Vagina (tissue), 2 donors: ENCODE data around the gene STK16. TPM values are rescaled to one million over a fixed set of nuclear protein-coding genes. Genes with fewer than 3 reads are reported as not detected.

Experiments
- DNase-seq, 2 donors: peaks; one replicate each; pipeline ENCODE4 v3.0.0-alpha.2; 2017; ENCODE audit errors: extremely low spot score in 2 of 2
- H3K27ac ChIP-seq: fragments of 200-600 bp; sonication (generic); one replicate; pipeline ENCODE4 v1.5.1; 2019
- H3K27me3 ChIP-seq: fragments of 200-600 bp; sonication (generic); one replicate; pipeline ENCODE4 v1.5.1; 2019
- H3K36me3 ChIP-seq, 2 donors: fragments of 200-600 bp; sonication (generic); one replicate each; pipeline ENCODE4 v1.5.1; 2017 to 2019
- H3K4me1 ChIP-seq: fragments of 200-600 bp; sonication (generic); one replicate; pipeline ENCODE4 v1.5.1; 2019
- H3K4me3 ChIP-seq, 2 donors: fragments of 200-600 bp; sonication (generic); 1 replicate in 1 of 2; 2 replicates in 1 of 2; pipeline ENCODE4 v1.5.1; 2016 to 2019
- H3K9me3 ChIP-seq: fragments of 200-600 bp; sonication (generic); one replicate; pipeline ENCODE4 v1.5.1; 2019
- POLR2A ChIP-seq, 2 donors: fragments of 450-650 bp; IDR thresholded peaks; one replicate each; pipeline ENCODE4 v1.6.1; 2017; ENCODE audit warnings: antibody characterized with exemption in 2 of 2, mild to moderate bottlenecking in 2 of 2, moderate library complexity in 2 of 2
- POLR2AphosphoS5 ChIP-seq, 2 donors: sonication (generic); formaldehyde crosslinking; IDR thresholded peaks; one replicate each; pipeline ENCODE4 v1.9.0; 2017; ENCODE audit warnings: antibody characterized with exemption in 2 of 2, mild to moderate bottlenecking in 2 of 2, low read depth in 1 of 2; ENCODE audit not compliant: insufficient read depth in 1 of 2
- intact Hi-C: fragments of 100-400 bp; cut with DNase I; formaldehyde crosslinking; loops from one replicate; pipeline ENCODE4 v1.15.1; 2023
- total RNA-seq: library from RNA; depleted of rRNA; stranded (reverse); fragments of >200 nt; gene quantifications from one replicate; pipeline ENCODE4 v1.2.3, GENCODE V29; 2016
- TF ChIP-seq, protein P1 (sequence below), 3 experiments: fragments of 450-650 bp in 2 of 3; fragments of 200-600 bp in 1 of 3; sonication (generic) in 1 of 3; IDR thresholded peaks; one replicate each; pipeline ENCODE4 v1.5.1; 2017 to 2019; ENCODE audit warnings: antibody characterized with exemption in 3 of 3, mild to moderate bottlenecking in 2 of 3, moderate library complexity in 2 of 3

STK16 gene
- total RNA-seq, 1 donor from 2014 or later = 12.8 TPM

DNA sequence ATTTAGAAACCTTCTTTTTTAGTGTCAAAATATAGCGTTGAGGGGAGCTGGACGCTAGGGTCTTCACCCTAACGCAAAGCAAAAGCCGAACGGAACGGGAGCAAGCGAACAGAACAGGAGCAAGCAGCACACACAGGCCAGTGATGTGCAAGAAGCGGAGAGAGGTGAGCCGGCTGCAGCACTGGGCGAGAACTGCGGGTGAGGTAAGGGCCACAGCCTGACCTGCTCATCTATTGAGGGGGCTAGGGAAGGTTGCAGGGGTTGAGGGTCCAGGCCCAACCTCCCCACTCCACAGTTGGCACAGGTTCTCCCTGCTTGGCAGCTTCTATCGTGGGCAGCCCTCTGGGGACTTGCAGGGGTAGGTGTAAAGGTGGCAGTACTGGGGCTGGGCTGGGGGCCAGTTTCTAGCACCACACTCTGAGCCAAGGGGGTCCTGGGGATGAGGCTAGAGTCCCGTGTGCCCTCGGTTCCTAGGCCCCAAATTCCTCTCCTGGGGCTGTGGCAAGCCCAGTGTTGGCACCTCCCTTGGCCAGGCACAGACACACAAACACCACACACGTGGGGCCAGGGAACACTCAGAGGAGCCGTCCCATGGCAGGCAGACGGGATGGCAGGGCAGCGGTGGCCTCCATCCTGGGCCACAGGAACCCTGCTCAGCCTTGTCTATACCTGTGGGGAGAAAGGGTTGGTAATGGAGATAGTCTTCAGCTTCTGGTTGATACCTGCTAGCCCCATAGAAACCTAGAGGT lies 25.3 kb upstream of the STK16 start:
- Histone ChIP-seq H3K36me3 (peaks cover 7 to 67% of the 10 kb centered on the region in 2 donors), H3K27me3 (no peaks in the 10 kb centered on the region), H3K27ac (no peak overlapping the region), H3K9me3 (no peaks in the 10 kb centered on the region), H3K4me1 (peaks cover 40% of the 10 kb centered on the region), H3K4me3 (peak overlapping the region in 1 of 2 donors; percentile 45)
- no peak for DNase-seq
- intact Hi-C loops = loop anchor here (2.0 kb wide), 1 partner anchor 43 kb away; the partner anchor contains the start of gene CNPPD1
- TF ChIP-seq POLR2A (IDR thresholded peaks at IDR 0.05) = no peak
- TF ChIP-seq, protein P1, sequence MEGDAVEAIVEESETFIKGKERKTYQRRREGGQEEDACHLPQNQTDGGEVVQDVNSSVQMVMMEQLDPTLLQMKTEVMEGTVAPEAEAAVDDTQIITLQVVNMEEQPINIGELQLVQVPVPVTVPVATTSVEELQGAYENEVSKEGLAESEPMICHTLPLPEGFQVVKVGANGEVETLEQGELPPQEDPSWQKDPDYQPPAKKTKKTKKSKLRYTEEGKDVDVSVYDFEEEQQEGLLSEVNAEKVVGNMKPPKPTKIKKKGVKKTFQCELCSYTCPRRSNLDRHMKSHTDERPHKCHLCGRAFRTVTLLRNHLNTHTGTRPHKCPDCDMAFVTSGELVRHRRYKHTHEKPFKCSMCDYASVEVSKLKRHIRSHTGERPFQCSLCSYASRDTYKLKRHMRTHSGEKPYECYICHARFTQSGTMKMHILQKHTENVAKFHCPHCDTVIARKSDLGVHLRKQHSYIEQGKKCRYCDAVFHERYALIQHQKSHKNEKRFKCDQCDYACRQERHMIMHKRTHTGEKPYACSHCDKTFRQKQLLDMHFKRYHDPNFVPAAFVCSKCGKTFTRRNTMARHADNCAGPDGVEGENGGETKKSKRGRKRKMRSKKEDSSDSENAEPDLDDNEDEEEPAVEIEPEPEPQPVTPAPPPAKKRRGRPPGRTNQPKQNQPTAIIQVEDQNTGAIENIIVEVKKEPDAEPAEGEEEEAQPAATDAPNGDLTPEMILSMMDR (IDR thresholded peaks at IDR 0.05) = no peak
- no peak for TF ChIP-seq POLR2AphosphoS5 (IDR thresholded peaks at IDR 0.05; ENCODE audit: insufficient read depth in 1 of 2, low read depth in 1 of 2)

DNA sequence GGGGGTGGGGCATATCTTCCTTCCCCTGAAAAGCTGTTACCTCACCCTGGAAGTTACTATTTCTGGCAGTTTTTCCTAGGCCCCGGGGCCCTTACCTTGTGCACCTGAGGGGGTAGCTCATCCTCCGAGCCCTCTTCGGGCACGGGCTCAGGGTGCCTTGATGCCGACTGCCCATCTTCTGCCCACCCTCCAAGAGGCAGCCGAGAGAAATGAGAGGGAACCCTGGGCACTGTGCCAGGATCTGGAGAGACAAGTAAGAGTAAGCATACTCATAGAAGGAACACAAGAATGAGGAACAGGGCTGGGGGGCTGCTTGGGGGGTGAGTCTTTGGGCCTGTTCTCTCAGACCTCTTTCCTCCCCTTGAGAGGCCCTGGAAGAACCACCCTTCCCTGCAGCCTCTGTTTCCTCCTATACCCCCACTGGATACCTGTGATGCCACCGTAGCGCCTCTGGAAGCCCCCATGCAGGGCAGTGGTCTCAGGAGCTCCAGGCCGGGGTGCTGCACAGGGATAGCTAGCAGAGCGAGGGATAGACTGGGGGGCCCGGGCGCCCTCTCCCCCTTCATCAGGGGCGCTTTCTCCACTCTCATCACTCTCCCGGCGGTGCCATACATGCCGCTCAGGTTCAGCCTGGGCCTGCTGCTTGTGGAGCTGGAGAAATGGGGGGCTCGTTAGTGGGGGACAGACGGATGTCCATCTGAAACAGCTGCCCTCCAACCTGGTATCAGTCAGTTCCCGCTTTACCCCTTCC lies 24.5 kb upstream of the STK16 start:
- no peaks in the 10 kb centered on the region for H3K9me3 ChIP-seq
- H3K4me1 ChIP-seq = peaks cover 37% of the 10 kb centered on the region
- no peak overlapping the region for H3K27ac ChIP-seq
- DNase-seq = no peak
- TF ChIP-seq POLR2AphosphoS5 (IDR thresholded peaks at IDR 0.05; ENCODE audit: insufficient read depth in 1 of 2, low read depth in 1 of 2) (no peak), POLR2A (IDR thresholded peaks at IDR 0.05) (no peak)
- no peak overlapping the region for H3K4me3 ChIP-seq
- intact Hi-C loops = no loop called here
- H3K36me3 ChIP-seq = peaks cover 12 to 67% of the 10 kb centered on the region in 2 donors
- H3K27me3 ChIP-seq = no peaks in the 10 kb centered on the region

DNA sequence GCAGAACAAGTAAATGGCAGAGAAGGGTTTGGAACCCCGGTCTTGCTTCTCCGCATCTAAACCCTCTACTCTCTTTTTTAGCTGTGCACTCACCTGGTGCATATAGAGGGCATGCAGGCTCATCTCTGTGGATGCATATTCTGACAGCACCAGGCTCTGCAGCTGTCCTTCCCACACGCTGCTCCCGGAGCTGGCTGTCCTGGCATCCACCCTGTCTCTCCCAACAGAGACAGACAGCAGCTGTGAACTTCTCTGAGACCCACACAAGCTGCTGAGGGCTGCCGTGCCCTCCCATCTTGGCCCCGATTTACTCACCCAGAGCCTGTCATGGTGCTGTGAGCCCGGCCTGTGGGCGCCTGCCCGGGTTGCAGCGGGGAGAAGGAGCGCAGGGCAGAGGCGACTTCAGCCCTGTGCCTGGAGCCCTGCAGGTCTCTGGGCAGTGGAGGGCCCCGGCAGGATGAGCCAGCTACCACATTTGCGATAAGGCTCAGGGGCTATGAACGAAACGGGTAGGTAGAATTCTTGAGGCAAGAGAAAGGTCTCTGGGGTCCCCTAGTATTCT lies 23.2 kb upstream of the STK16 start:
- DNase-seq = no peak
- no peak overlapping the region for H3K27ac ChIP-seq
- TF ChIP-seq POLR2A (IDR thresholded peaks at IDR 0.05) = no peak
- no peak for TF ChIP-seq POLR2AphosphoS5 (IDR thresholded peaks at IDR 0.05; ENCODE audit: insufficient read depth in 1 of 2, low read depth in 1 of 2)
- TF ChIP-seq, protein P1 (IDR thresholded peaks at IDR 0.05) = no peak
- no peak overlapping the region for H3K4me3 ChIP-seq
- peaks cover 12 to 72% of the 10 kb centered on the region in 2 donors for H3K36me3 ChIP-seq
- intact Hi-C loops = no loop called here
- no peaks in the 10 kb centered on the region for H3K27me3 ChIP-seq
- no peaks in the 10 kb centered on the region for H3K9me3 ChIP-seq
- H3K4me1 ChIP-seq = peaks cover 26% of the 10 kb centered on the region

DNA sequence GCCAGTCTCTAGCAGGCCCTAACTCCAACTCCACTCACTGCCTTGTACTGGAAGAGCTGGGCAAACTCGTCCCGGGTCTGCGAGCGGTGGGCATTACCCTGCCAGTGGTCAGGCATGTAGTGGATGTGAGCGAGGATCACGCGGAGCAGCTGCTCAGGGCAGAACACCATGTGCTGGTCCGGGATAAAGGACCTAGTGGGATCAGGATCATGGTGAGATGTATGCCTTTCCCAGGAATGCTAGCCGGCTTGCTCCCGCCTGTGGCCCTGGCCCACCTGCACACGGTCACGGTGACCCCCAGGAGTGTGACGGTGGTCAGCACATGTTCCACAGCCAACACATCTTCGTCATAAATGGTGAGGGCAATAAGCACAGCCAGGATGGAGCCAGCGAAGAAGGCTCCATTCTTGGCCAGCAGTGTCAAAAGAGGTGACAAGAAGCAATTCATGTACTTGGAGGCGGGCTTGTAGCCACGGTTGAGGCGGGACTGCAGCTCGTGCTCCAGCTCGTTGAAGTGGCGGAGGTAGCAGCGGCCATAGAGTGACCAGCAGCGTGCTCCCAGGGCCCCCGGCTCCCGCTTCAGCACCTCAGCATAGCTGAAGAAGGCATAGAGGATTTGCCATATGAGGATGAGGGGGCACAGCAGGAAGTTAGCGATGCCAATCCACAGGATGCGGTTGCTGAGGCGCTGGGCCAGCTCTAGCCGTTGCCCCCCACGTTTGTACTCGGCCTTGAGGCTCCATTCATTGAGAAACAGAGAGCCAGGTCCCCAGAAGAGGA lies 21.3 kb upstream of the STK16 start:
- intact Hi-C loops = no loop called here
- TF ChIP-seq POLR2AphosphoS5 (IDR thresholded peaks at IDR 0.05; ENCODE audit: insufficient read depth in 1 of 2, low read depth in 1 of 2) (no peak), POLR2A (IDR thresholded peaks at IDR 0.05) (no peak)
- TF ChIP-seq, protein P1 (IDR thresholded peaks at IDR 0.05) = no peak

DNA sequence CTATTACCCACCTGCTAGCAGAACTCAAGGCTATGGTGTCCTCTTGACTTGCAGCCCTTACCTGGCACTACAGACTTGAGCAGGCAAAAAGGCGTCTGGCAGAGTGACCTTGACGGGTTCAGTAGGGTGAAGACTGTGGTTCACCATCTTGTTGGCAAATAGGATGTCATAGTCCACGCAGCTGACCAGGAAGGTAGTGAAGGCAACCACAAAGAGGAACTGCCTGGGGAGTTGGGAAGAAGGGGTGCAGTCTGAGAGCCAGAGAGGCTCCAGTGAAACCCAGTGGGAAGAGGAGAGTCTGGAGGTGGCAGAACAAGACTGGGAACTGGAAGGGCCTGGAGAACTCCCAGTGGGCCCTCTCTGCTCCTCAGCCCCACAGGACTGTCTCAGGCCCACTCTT lies 19.9 kb upstream of the STK16 start:
- Histone ChIP-seq H3K9me3 (no peaks in the 10 kb centered on the region), H3K27ac (no peak overlapping the region), H3K4me1 (peaks cover 24% of the 10 kb centered on the region), H3K4me3 (no peak overlapping the region), H3K36me3 (peaks cover 12 to 65% of the 10 kb centered on the region in 2 donors), H3K27me3 (no peaks in the 10 kb centered on the region)
- TF ChIP-seq POLR2AphosphoS5 (IDR thresholded peaks at IDR 0.05; ENCODE audit: insufficient read depth in 1 of 2, low read depth in 1 of 2) = no peak
- TF ChIP-seq, protein P1 (IDR thresholded peaks at IDR 0.05) = no peak
- intact Hi-C loops = no loop called here
- DNase-seq = no peak

More for the DNA sequence above, 21.3 kb upstream of the STK16 start:
- H3K27ac ChIP-seq = no peak overlapping the region
- no peaks in the 10 kb centered on the region for H3K9me3 ChIP-seq
- no peaks in the 10 kb centered on the region for H3K27me3 ChIP-seq
- peaks cover 32% of the 10 kb centered on the region for H3K4me1 ChIP-seq
- H3K36me3 ChIP-seq = peaks cover 12 to 72% of the 10 kb centered on the region in 2 donors
- DNase-seq = no peak
- H3K4me3 ChIP-seq = no peak overlapping the region
